GM12878 (cell line): ENCODE data around the gene COL11A1. TPM values are rescaled to one million over a fixed set of nuclear protein-coding genes. Genes with fewer than 3 reads are reported as not detected.

Experiments used
- ATAC-seq: fragments of 200-7000 bp; cut with Tn5 transposase; 3 replicates; pipeline ENCODE4 v1.9.1; 2020; ENCODE audit warnings: mild to moderate bottlenecking, moderate library complexity
- BruUV-seq: library from RNA; stranded (reverse); fragments of 400-500 nt; replicated peaks from 2 replicates; lab custom pipeline; 2021; lab: Mats Ljungman, UMichigan
- CTCF ChIA-PET: fragments of 300-600 bp; sonication (Branson Sonifier 250); formaldehyde crosslinking; extraction: SDS; loops from one replicate; lab custom pipeline; 2021; ENCODE audit warnings: inconsistent platforms; lab: Yijun Ruan, JAX
- POLR2A ChIA-PET: fragments of 350-600 bp; formaldehyde crosslinking; extraction: SDS; loops from one replicate; lab custom pipeline; 2021; ENCODE audit warnings: inconsistent platforms; lab: Charles Lee
- RAD21 ChIA-PET: fragments of 300-600 bp; sonication (Branson Sonifier 250); formaldehyde crosslinking; loops from one replicate; lab custom pipeline; 2023; ENCODE audit warnings: antibody characterized with exemption; ENCODE audit not compliant: unreplicated experiment; lab: Charles Lee
- SMC1A ChIA-PET: fragments of 300-600 bp; sonication (Branson Sonifier 250); formaldehyde crosslinking; loops from one replicate; lab custom pipeline; 2023; ENCODE audit not compliant: unreplicated experiment, uncharacterized antibody; lab: Charles Lee
- DNase-seq: peaks from one replicate; pipeline ENCODE4 v3.0.0-alpha.2; 2011; ENCODE audit warnings: low read depth, low spot score
- FAIRE-seq: peaks from 3 replicates; lab custom pipeline; 2011; peaks lifted over from hg19 to GRCh38; lab: Jason Lieb, UNC
- H2AFZ ChIP-seq: 2 replicates; pipeline ENCODE4 v1.6.0; 2011; ENCODE audit warnings: low read depth, low read length, control low read depth; ENCODE audit not compliant: control insufficient read depth
- H3K27ac ChIP-seq: 2 replicates; pipeline ENCODE4 v1.5.1; 2011; ENCODE audit warnings: control low read depth; ENCODE audit not compliant: control insufficient read depth, insufficient read depth
- H3K27me3 ChIP-seq, 2 experiments: replicated peaks in 1 of 2; 2 replicates each; pipeline versions ENCODE4 v1.6.0 to v1.6.1; 2011; ENCODE audit warnings: low read length in 1 of 2; ENCODE audit not compliant: control insufficient read depth in 2 of 2, insufficient read depth in 2 of 2
- H3K36me3 ChIP-seq, 2 experiments: 2 replicates each; pipeline ENCODE4 v1.5.1; 2011; ENCODE audit warnings: low read length in 1 of 2; ENCODE audit not compliant: control insufficient read depth in 2 of 2, insufficient read depth in 2 of 2
- H3K4me1 ChIP-seq: 2 replicates; pipeline ENCODE4 v1.6.1; 2011; ENCODE audit warnings: mild to moderate bottlenecking, low read length, moderate library complexity, mixed read lengths; ENCODE audit not compliant: control insufficient read depth, insufficient read depth
- H3K4me2 ChIP-seq: 2 replicates; pipeline ENCODE4 v1.6.0; 2011; ENCODE audit warnings: control low read depth; ENCODE audit not compliant: control insufficient read depth, insufficient read depth
- H3K4me3 ChIP-seq: fragments of 200-600 bp; sonication (generic); 2 replicates; pipeline ENCODE4 v1.5.1; 2016
- H3K79me2 ChIP-seq: 2 replicates; pipeline ENCODE4 v1.6.0; 2011; ENCODE audit warnings: low read length; ENCODE audit not compliant: control insufficient read depth, insufficient read depth
- H3K9ac ChIP-seq: 2 replicates; pipeline ENCODE4 v1.8.0; 2011; ENCODE audit warnings: low read length, control low read depth, mixed read lengths; ENCODE audit not compliant: control insufficient read depth, insufficient read depth
- H3K9me3 ChIP-seq: replicated peaks from 3 replicates; pipeline ENCODE4 v1.5.1; 2011; ENCODE audit warnings: mild to moderate bottlenecking, low read length; ENCODE audit not compliant: control insufficient read depth, insufficient read depth
- H4K20me1 ChIP-seq: 2 replicates; pipeline ENCODE4 v1.6.0; 2011; ENCODE audit not compliant: control insufficient read depth, insufficient read depth
- FOXM1 ChIP-seq: IDR thresholded peaks from 2 replicates; pipeline ENCODE4 v1.6.1; 2012; ENCODE audit warnings: low read depth, mild to moderate bottlenecking, inconsistent platforms, low read length, moderate library complexity
- KLF5 ChIP-seq: fragments of 450-650 bp; IDR thresholded peaks from 2 replicates; pipeline ENCODE4 v1.6.1; 2014; ENCODE audit warnings: mild to moderate bottlenecking; ENCODE audit not compliant: partially characterized antibody
- NFYA ChIP-seq: IDR thresholded peaks from 2 replicates; pipeline ENCODE4 v1.6.1; 2011; ENCODE audit warnings: low read depth, mild to moderate bottlenecking, low read length, improper control_type of control experiment, borderline replicate concordance
- NKRF ChIP-seq: fragments of 450-650 bp; conservative IDR thresholded peaks from 2 replicates; pipeline ENCODE4 v1.6.1; 2017; ENCODE audit warnings: mild to moderate bottlenecking, moderate library complexity
- RBBP5 ChIP-seq: fragments of 200-600 bp; sonication (generic); conservative IDR thresholded peaks from 2 replicates; pipeline ENCODE4 v1.6.1; 2016
- STAT1 ChIP-seq: fragments of 450-650 bp; conservative IDR thresholded peaks from 2 replicates; pipeline ENCODE4 v1.6.1; 2014; ENCODE audit warnings: antibody characterized with exemption, mild to moderate bottlenecking
- TBL1XR1 ChIP-seq: IDR thresholded peaks from 2 replicates; pipeline ENCODE4 v1.6.1; 2012; ENCODE audit warnings: low read depth, low read length, improper control_type of control experiment
- ZBED1 ChIP-seq: IDR thresholded peaks from 2 replicates; pipeline ENCODE4 v1.6.1; 2016; ENCODE audit warnings: borderline replicate concordance
- ZNF592 ChIP-seq: fragments of 450-650 bp; IDR thresholded peaks from 2 replicates; pipeline ENCODE4 v1.6.1; 2017; ENCODE audit warnings: mild to moderate bottlenecking, moderate library complexity
- WGBS: methylation state at CpG from one replicate; pipeline ENCODE4 v1.1.6; 2016; ENCODE audit warnings: low lambda C conversion rate; ENCODE audit not compliant: insufficient replicate concordance, insufficient coverage; ENCODE audit errors: missing lambda C conversion rate; 5-methylcytosine and 5-hydroxymethylcytosine counted together
- in situ Hi-C: fragments of 300-500 bp; cut with MboI; formaldehyde crosslinking; loops from 9 replicates; pipeline ENCODE4 v1.14.3; 2018; ENCODE audit warnings: mixed read lengths
- intact Hi-C: fragments of 100-400 bp; cut with micrococcal nuclease; formaldehyde crosslinking; loops from one replicate; pipeline ENCODE4 v1.14.2; 2022; ENCODE audit not compliant: unreplicated experiment
- polyA plus RNA-seq, 11 experiments: library from polyadenylated mRNA; depleted of rRNA in 4 of 11; unstranded in 6 of 11; stranded (reverse) in 5 of 11; fragments of >200 nt; fragmentation: Nextera tagmentation in 4 of 11; fragmentation: Illumina TruSeq in 1 of 11; extraction: Ambion mirVana in 4 of 11; extraction: Trizol in 1 of 11; gene quantifications; 1 replicate in 1 of 11; 2 replicates in 10 of 11; pipeline versions ENCODE4 v1.2.1 to v1.2.3, GENCODE V29; 2011 to 2016; ENCODE audit warnings: inconsistent platforms in 2 of 11, missing spikeins in 2 of 11, low read depth in 1 of 11
- total RNA-seq, 4 experiments: library from RNA; depleted of rRNA in 3 of 4; stranded (reverse); fragments of >200 nt in 3 of 4; fragmentation: Illumina TruSeq in 1 of 4; extraction: Trizol in 1 of 4; gene quantifications; 2 replicates each; pipeline versions ENCODE4 v1.2.1 to v1.2.3, GENCODE V29; 2013 to 2021
- TF ChIP-seq, protein P1 (sequence below): fragments of 450-650 bp; IDR thresholded peaks from 2 replicates; pipeline ENCODE4 v1.6.1; 2018; ENCODE audit warnings: mild to moderate bottlenecking, low read depth, moderate library complexity; ENCODE audit not compliant: partially characterized antibody

The COL11A1 gene
- total and polyA plus RNA-seq, 10 of the 15 experiments (the other 5 are each of a cell fraction or from before 2014, with no cell fraction given): 0.11 TPM; not detected in 9

DNA sequence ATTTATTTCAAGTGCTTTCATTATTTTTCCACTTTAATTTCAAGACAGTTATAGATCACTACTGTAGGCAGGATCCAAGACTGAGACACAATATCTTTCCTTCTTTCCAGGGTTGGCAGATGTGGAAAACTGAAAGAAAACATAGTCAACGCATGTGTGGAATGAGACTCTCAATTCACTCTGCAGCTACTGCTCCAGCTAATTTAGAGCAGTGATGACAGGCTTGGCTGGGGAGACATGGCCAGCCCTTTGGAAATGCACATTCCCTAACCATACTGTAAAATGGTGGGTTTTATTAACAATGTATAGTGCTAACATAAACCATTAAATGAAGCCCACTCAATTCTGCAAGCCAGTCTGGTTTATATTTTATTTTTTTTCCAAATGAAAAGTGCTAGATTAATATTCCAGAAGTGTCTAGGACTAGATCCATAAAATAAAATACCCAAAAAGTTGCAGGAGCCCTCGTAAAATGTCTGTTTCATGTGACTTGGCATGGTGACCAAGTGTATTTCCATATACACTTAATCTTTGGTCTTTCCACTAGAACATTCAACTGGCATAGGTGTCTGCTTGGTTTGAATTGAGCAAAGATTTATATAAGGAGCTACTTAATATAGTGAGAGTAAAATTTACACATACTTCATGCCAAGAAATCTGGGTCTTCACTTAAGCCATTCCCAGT lies 32.9 kb downstream of the COL11A1 start (continued):
- TF ChIP-seq RBBP5 (no peak), STAT1 (no peak)
- TF ChIP-seq, protein P1, sequence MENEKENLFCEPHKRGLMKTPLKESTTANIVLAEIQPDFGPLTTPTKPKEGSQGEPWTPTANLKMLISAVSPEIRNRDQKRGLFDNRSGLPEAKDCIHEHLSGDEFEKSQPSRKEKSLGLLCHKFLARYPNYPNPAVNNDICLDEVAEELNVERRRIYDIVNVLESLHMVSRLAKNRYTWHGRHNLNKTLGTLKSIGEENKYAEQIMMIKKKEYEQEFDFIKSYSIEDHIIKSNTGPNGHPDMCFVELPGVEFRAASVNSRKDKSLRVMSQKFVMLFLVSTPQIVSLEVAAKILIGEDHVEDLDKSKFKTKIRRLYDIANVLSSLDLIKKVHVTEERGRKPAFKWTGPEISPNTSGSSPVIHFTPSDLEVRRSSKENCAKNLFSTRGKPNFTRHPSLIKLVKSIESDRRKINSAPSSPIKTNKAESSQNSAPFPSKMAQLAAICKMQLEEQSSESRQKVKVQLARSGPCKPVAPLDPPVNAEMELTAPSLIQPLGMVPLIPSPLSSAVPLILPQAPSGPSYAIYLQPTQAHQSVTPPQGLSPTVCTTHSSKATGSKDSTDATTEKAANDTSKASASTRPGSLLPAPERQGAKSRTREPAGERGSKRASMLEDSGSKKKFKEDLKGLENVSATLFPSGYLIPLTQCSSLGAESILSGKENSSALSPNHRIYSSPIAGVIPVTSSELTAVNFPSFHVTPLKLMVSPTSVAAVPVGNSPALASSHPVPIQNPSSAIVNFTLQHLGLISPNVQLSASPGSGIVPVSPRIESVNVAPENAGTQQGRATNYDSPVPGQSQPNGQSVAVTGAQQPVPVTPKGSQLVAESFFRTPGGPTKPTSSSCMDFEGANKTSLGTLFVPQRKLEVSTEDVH: no peak

- Histone ChIP-seq H4K20me1 (no peaks in the 10 kb centered on the region), H3K9ac (no peak overlapping the region), H3K36me3 (no peaks in the 10 kb centered on the region), H3K27me3 (no peaks in the 10 kb centered on the region), H3K4me2 (no peak overlapping the region), H3K4me3 (no peak overlapping the region), H3K27ac (no peak overlapping the region), H3K79me2 (no peaks in the 10 kb centered on the region), H3K9me3 (no peaks in the 10 kb centered on the region), H2AFZ (no peak overlapping the region), H3K4me1 (no peaks in the 10 kb centered on the region)
- ChIA-PET RAD21 (no interaction called here), CTCF (no interaction called here), POLR2A (no interaction called here), SMC1A (no interaction called here)
- no TSS peak for BruUV-seq
- intact Hi-C loops: no loop called here
- WGBS: 44% methylated on average over 6 of the region's 6 CpGs
- ATAC-seq (no peak), DNase-seq (no peak), FAIRE-seq (no peak)
- in situ Hi-C loops: no loop called here
- TF ChIP-seq ZNF592 (no peak), NFYA (no peak), FOXM1 (no peak), STAT1 (no peak), KLF5 (no peak), NKRF (no peak), ZBED1 (no peak), TBL1XR1 (no peak)
- TF ChIP-seq, protein P1: no peak
These were observed 34.1 kb downstream of the COL11A1 start for GRCh38 chr1:103074224-103074623.
